Esophagus squamous epithelium (tissue), 5 donors: ENCODE results near the gene WDR48. TPM values are rescaled to one million over a fixed set of nuclear protein-coding genes. Genes with fewer than 3 reads are reported as not detected.

Experiments
- DNase-seq: peaks from one replicate; lab custom pipeline; 2025; lab: John Stamatoyannopoulos, UW
- H3K27ac ChIP-seq, 4 donors: fragments of 200-600 bp; sonication (generic); one replicate each; pipeline ENCODE4 v1.5.1; 2016 to 2019; ENCODE audit warnings: mild to moderate bottlenecking in 1 of 4
- H3K27me3 ChIP-seq, 4 donors: fragments of 200-600 bp; sonication (generic); 1 replicate in 3 of 4; 2 replicates in 1 of 4; pipeline versions ENCODE4 v1.5.1 to v1.6.0; 2017 to 2021; ENCODE audit warnings: antibody characterized with exemption in 1 of 4
- H3K36me3 ChIP-seq, 3 donors: fragments of 200-600 bp; sonication (generic); one replicate each; pipeline ENCODE4 v1.5.1; 2016 to 2019
- H3K4me1 ChIP-seq, 3 donors: fragments of 200-600 bp; sonication (generic); one replicate each; pipeline ENCODE4 v1.5.1; 2017 to 2019
- H3K4me3 ChIP-seq, 4 donors: fragments of 200-600 bp; sonication (generic); 1 replicate in 3 of 4; 2 replicates in 1 of 4; pipeline ENCODE4 v1.5.1; 2016 to 2019; ENCODE audit warnings: mild to moderate bottlenecking in 2 of 4, moderate library complexity in 1 of 4
- H3K9me3 ChIP-seq, 3 donors: fragments of 200-600 bp; sonication (generic); one replicate each; pipeline ENCODE4 v1.5.1; 2016 to 2019
- POLR2A ChIP-seq, 4 donors: fragments of 450-650 bp; IDR thresholded peaks; one replicate each; pipeline ENCODE4 v1.6.1; 2017; ENCODE audit warnings: antibody characterized with exemption in 4 of 4, mild to moderate bottlenecking in 4 of 4, moderate library complexity in 3 of 4
- WGBS, 2 donors: methylation state at CpG; one replicate each; pipeline ENCODE4 v1.1.5; 2018; 5-methylcytosine and 5-hydroxymethylcytosine counted together
- intact Hi-C: fragments of 100-400 bp; cut with DNase I; formaldehyde crosslinking; loops from one replicate; pipeline ENCODE4 v1.15.0; 2022
- total RNA-seq, 4 donors: library from RNA; depleted of rRNA; stranded (reverse); fragments of >200 nt; gene quantifications; one replicate each; pipeline ENCODE4 v1.1.0, GENCODE V29; 2016
- TF ChIP-seq, protein P1 (sequence below), 6 experiments: fragments of 450-650 bp in 4 of 6; fragments of 200-600 bp in 2 of 6; sonication (generic) in 2 of 6; IDR thresholded peaks; one replicate each; pipeline ENCODE4 v1.5.1; 2016 to 2019; ENCODE audit warnings: antibody characterized with exemption in 6 of 6, mild to moderate bottlenecking in 4 of 6, moderate library complexity in 4 of 6
- donor health status: DM: yes; HTN: yes; CAD: no.

The WDR48 gene
- total RNA-seq, 4 donors from 2014 or later = 9.7 to 25.9 (median 19.4) TPM

DNA sequence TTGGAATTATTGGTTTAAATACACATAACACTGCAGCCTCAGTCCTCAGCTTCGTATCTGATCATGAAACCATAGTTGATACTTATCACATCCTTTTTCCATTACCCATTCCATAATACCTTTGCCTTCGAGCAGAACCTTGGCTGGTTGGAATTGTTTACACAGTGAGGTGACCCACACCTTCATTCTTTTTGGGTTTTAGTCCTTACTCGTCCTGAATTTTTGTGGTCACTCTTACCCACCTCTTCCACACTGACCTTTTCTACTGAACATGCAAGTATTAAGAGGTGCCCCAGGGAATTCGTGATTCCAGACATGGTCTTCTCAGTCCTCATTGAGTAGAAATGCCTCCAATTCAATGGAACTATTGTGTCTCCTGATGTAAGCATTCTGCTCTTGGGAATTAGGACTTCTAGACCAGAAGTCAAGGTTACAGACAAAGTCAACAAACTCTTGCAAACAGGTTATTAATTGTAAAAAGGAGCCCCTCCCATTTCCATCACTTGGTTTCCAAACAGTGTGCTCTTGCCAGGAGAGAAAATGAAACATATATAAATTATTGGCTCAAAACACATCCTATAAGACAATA lies 37.8 kb upstream of the WDR48 start:
- Histone ChIP-seq H3K9me3 (no peaks in the 10 kb centered on the region), H3K4me3 (no peak overlapping the region), H3K36me3 (no peaks in the 10 kb centered on the region), H3K4me1 (no peaks in the 10 kb centered on the region), H3K27me3 (peaks cover 0 to 12% (median 0%) of the 10 kb centered on the region in 4 donors), H3K27ac (no peak overlapping the region)
- intact Hi-C loops = no loop called here
- WGBS, 2 donors = 45 to 59% methylated on average over 4 of the region's 4 CpGs
- DNase-seq = no peak
- TF ChIP-seq, protein P1, sequence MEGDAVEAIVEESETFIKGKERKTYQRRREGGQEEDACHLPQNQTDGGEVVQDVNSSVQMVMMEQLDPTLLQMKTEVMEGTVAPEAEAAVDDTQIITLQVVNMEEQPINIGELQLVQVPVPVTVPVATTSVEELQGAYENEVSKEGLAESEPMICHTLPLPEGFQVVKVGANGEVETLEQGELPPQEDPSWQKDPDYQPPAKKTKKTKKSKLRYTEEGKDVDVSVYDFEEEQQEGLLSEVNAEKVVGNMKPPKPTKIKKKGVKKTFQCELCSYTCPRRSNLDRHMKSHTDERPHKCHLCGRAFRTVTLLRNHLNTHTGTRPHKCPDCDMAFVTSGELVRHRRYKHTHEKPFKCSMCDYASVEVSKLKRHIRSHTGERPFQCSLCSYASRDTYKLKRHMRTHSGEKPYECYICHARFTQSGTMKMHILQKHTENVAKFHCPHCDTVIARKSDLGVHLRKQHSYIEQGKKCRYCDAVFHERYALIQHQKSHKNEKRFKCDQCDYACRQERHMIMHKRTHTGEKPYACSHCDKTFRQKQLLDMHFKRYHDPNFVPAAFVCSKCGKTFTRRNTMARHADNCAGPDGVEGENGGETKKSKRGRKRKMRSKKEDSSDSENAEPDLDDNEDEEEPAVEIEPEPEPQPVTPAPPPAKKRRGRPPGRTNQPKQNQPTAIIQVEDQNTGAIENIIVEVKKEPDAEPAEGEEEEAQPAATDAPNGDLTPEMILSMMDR (IDR thresholded peaks at IDR 0.05) = no peak
- TF ChIP-seq POLR2A (IDR thresholded peaks at IDR 0.05) = no peak

DNA sequence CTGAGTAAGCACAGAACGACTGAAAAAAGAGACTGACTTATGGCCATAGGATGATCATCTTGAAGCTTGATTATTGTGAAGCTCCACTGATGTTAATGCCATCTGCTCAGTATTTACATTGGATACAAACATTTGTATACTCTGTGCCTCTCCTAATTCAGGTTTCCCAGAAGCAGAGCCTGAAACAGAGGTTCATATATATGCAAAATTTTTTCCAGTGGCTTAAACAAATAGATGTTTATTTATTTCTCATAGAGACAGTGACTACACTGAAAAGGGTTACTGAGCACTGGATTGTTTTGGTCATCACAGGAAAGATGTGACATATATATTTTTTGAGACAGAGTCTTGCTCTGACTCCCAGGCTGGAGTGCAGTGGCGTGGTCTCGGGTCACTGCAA lies 36.4 kb upstream of the WDR48 start:
- Histone ChIP-seq H3K4me1 (no peaks in the 10 kb centered on the region), H3K27me3 (peaks cover 0 to 12% (median 0%) of the 10 kb centered on the region in 4 donors), H3K36me3 (no peaks in the 10 kb centered on the region), H3K4me3 (no peak overlapping the region), H3K9me3 (no peaks in the 10 kb centered on the region), H3K27ac (no peak overlapping the region)
- intact Hi-C loops = no loop called here
- DNase-seq = no peak
- TF ChIP-seq, protein P1 (IDR thresholded peaks at IDR 0.05) = no peak
- no peak for TF ChIP-seq POLR2A (IDR thresholded peaks at IDR 0.05)
- 77 to 82% methylated on average over 3 of the region's 3 CpGs for WGBS, 2 donors

DNA sequence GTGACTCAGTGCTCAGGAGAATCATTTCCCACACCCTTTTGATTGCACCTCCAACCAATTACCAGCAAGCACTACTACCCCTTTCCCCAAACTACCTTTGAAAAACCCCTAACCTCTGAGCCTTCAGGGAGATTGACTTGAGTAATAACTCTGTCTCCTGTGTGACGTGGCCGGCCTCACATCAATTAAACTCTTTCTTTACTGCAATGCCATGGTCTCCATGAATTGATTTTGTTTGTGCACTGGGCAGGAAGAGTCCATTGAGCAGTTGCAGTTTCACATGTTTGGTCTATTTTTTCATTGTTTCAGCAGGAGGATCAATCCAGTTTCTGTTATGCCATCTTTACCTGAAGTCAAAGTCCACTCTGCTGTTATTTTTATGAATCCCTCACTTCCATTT lies 32.5 kb upstream of the WDR48 start:
- Histone ChIP-seq H3K27me3 (peaks cover 0 to 12% (median 0%) of the 10 kb centered on the region in 4 donors), H3K4me1 (no peaks in the 10 kb centered on the region), H3K36me3 (no peaks in the 10 kb centered on the region), H3K9me3 (no peaks in the 10 kb centered on the region), H3K4me3 (no peak overlapping the region), H3K27ac (no peak overlapping the region)
- 78 to 91% methylated on average over 2 of the region's 2 CpGs for WGBS, 2 donors
- intact Hi-C loops = no loop called here
- DNase-seq = no peak
- no peak for TF ChIP-seq POLR2A (IDR thresholded peaks at IDR 0.05)
- TF ChIP-seq, protein P1 (IDR thresholded peaks at IDR 0.05) = no peak

DNA sequence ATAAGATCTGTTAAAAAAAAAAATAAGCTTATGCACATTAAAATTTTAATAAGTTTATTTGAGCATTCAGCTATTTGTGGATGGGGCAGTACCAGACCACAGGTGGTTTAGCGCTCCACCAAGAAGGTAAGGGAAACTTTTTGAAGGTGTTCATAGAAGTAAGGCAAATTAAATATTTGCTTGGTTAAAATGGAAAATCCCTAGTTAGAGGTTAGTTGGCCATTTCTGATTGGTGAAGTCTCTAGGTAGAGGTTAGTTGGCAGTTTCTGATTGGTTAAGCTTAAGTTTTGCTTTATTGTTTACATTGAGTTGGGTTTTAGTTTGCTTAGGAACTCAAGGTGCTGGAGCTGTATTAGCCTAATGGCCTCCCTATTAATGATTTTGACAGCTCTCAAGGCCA lies 30.8 kb upstream of the WDR48 start:
- 65 to 87% methylated on average over 1 of the region's 1 CpG for WGBS, 2 donors
- Histone ChIP-seq H3K27me3 (peaks cover 0 to 12% (median 0%) of the 10 kb centered on the region in 4 donors), H3K36me3 (no peaks in the 10 kb centered on the region), H3K4me1 (no peaks in the 10 kb centered on the region), H3K27ac (no peak overlapping the region), H3K4me3 (no peak overlapping the region), H3K9me3 (no peaks in the 10 kb centered on the region)
- no peak for DNase-seq
- intact Hi-C loops = no loop called here
- TF ChIP-seq POLR2A (IDR thresholded peaks at IDR 0.05) = no peak
- TF ChIP-seq, protein P1 (IDR thresholded peaks at IDR 0.05) = no peak

DNA sequence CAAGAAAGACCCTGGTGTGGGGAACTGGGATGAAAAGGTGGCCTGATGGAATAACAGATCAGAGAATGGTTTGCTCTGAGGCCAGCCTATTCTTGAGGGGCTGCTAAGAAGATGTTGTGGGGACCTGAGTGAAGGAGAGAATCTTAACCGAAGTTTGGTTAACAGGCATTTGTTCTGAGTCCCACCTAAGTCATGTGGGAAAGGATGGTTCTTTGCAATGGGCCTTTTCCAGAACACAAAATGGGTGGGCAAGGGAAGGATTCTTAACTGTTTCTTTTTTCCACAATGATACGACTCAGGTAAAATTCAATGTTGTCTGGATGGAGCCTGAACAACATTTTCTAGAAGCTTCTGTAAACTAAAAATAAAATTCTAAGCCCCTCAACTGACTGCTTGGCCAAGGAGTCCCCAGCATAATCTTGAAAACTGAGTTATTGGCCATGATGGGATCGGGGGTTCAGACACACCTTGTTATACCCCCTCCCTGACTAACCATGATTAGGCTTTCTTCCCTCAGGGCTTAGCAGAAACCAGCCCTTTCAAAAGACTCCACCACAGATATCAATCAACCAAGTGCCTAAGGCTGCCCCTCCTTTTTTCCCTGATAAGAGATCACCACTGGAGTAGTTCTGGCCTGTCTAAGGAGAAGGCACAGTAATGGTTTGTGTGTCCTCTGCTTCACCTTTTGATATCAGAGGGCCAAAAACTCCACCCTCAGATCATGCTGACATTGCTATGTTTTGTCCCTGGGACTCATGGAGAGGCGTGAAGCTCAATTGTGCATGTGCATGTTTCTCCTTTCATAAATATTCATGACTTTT lies 30.1 kb upstream of the WDR48 start:
- DNase-seq = no peak
- WGBS, 2 donors = 57 to 74% methylated on average over 4 of the region's 4 CpGs
- Histone ChIP-seq H3K4me1 (no peaks in the 10 kb centered on the region), H3K9me3 (no peaks in the 10 kb centered on the region), H3K27ac (no peak overlapping the region), H3K4me3 (no peak overlapping the region), H3K36me3 (no peaks in the 10 kb centered on the region), H3K27me3 (peaks cover 0 to 12% (median 0%) of the 10 kb centered on the region in 4 donors)
- intact Hi-C loops = no loop called here
- TF ChIP-seq POLR2A (IDR thresholded peaks at IDR 0.05) = no peak
- TF ChIP-seq, protein P1 (IDR thresholded peaks at IDR 0.05) = no peak
